Pancreas (tissue), 10 donors: Measurements from ENCODE around the gene MSH2. TPM values are rescaled to one million over a fixed set of nuclear protein-coding genes. Genes with fewer than 3 reads are reported as not detected.

Experiments
- ATAC-seq, 4 donors: fragments of 200-7000 bp; cut with Tn5 transposase; one replicate each; pipeline versions ENCODE4 v1.8.0 to v1.9.1; 2020; ENCODE audit warnings: mild to moderate bottlenecking in 4 of 4, moderate library complexity in 4 of 4
- DNase-seq, 6 donors: peaks; one replicate each; pipeline ENCODE4 v3.0.0-alpha.2; 2020
- FAIRE-seq: peaks from 2 replicates; lab custom pipeline; 2012; peaks lifted over from hg19 to GRCh38; lab: Jason Lieb, UNC
- H3K27ac ChIP-seq, 4 donors: fragments of 200-600 bp; sonication (generic); 1 replicate in 3 of 4; 2 replicates in 1 of 4; pipeline versions ENCODE4 v1.5.0 to v1.8.0; 2020
- H3K27me3 ChIP-seq, 4 donors: fragments of 200-600 bp; one replicate each; pipeline ENCODE4 v1.8.0; 2021
- H3K36me3 ChIP-seq, 3 donors: fragments of 200-600 bp; sonication (generic) in 1 of 3; one replicate each; pipeline versions ENCODE4 v1.5.0 to v1.8.0; 2020 to 2021
- H3K4me1 ChIP-seq, 3 donors: fragments of 200-600 bp; one replicate each; pipeline ENCODE4 v1.8.0; 2021
- H3K4me3 ChIP-seq, 4 donors: fragments of 200-600 bp; sonication (generic) in 2 of 4; one replicate each; pipeline versions ENCODE4 v1.5.0 to v1.8.0; 2020 to 2021
- H3K9me3 ChIP-seq, 4 donors: fragments of 200-600 bp; one replicate each; pipeline ENCODE4 v1.8.0; 2021
- WGBS, 2 donors: extraction: QIAGEN DNeasy Blood & Tissue Kit; methylation state at CpG; one replicate each; pipeline ENCODE4 v1.1.7; 2013; 5-methylcytosine and 5-hydroxymethylcytosine counted together
- intact Hi-C, 3 donors: fragments of 100-400 bp; cut with DNase I; formaldehyde crosslinking; loops; one replicate each; pipeline versions ENCODE4 v1.11.1 to v1.14.2; 2022
- polyA plus RNA-seq, 2 donors: library from polyadenylated mRNA; stranded (reverse); fragments of 200-250 nt; gene quantifications; one replicate each; pipeline ENCODE4 v1.2.3, GENCODE V29; 2013
- total RNA-seq, 6 donors: library from RNA; stranded (reverse); fragmentation: NEBNext Ultra II Directional in 4 of 6; extraction: Animal tissue kit (Norgen Biotek cat#: 25700) in 4 of 6; gene quantifications; one replicate each; pipeline versions ENCODE4 v1.2.1 to v1.2.4, GENCODE V29; 2021 to 2023
- TF ChIP-seq, protein P1 (sequence below), 4 donors: fragments of 200-600 bp; sonication (generic) in 3 of 4; IDR thresholded peaks; one replicate each; pipeline versions ENCODE4 v1.5.0 to v1.8.0; 2021; ENCODE audit warnings: antibody characterized with exemption in 4 of 4
- donor health status: healthy with polysubstance abuse.
- donor health status: DM: no; HTN: no; CAD: no; lungs with moderate emphysema.
- donor health status: DM: no; HTN: no; CAD: no.
- donor health status: control.
- donor health status: control.
- donor health status: Bipolar disorder and iron deficiency.
- donor health status: DM: yes; HTN: yes; CAD: no.
- donor health status: DM: no; HTN: no; CAD: no.
- donor health status: DM: no; HTN: no; CAD: no.
- donor health status: DM: yes; HTN: yes; CAD: no.

The MSH2 gene
- total and polyA plus RNA-seq, 8 donors, result 3.3 to 10.3 (median 7.3) TPM

DNA sequence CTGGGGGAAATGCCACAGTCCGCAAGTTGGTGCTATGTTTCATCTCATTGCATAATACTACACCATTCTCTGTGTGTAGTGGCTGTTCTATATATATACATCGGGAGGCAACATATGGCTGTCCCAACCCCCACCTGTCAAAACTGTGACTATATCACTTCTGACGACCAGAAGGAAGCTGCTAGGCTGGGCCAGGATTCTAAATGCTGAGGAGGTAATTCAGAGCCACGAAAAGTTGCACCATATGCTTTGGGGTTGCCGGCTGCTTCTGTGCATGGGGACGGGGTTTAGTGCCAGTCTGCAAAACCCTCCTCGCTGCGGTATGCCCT, 117.3 kb downstream of the MSH2 start:
- Histone ChIP-seq H3K4me3 (peak overlapping the region in 1 of 4 donors; percentile 52), H3K27ac (no peak overlapping the region), H3K9me3 (no peaks in the 10 kb centered on the region), H3K4me1 (no peaks in the 10 kb centered on the region), H3K27me3 (no peaks in the 10 kb centered on the region), H3K36me3 (no peaks in the 10 kb centered on the region)
- FAIRE-seq (no peak), ATAC-seq (no peak), DNase-seq (no peak)
- 57 to 62% methylated on average over 8 of the region's 8 CpGs for WGBS, 2 donors
- intact Hi-C loops, result no loop called here
- TF ChIP-seq, protein P1, sequence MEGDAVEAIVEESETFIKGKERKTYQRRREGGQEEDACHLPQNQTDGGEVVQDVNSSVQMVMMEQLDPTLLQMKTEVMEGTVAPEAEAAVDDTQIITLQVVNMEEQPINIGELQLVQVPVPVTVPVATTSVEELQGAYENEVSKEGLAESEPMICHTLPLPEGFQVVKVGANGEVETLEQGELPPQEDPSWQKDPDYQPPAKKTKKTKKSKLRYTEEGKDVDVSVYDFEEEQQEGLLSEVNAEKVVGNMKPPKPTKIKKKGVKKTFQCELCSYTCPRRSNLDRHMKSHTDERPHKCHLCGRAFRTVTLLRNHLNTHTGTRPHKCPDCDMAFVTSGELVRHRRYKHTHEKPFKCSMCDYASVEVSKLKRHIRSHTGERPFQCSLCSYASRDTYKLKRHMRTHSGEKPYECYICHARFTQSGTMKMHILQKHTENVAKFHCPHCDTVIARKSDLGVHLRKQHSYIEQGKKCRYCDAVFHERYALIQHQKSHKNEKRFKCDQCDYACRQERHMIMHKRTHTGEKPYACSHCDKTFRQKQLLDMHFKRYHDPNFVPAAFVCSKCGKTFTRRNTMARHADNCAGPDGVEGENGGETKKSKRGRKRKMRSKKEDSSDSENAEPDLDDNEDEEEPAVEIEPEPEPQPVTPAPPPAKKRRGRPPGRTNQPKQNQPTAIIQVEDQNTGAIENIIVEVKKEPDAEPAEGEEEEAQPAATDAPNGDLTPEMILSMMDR (IDR thresholded peaks at IDR 0.05), result no peak

DNA sequence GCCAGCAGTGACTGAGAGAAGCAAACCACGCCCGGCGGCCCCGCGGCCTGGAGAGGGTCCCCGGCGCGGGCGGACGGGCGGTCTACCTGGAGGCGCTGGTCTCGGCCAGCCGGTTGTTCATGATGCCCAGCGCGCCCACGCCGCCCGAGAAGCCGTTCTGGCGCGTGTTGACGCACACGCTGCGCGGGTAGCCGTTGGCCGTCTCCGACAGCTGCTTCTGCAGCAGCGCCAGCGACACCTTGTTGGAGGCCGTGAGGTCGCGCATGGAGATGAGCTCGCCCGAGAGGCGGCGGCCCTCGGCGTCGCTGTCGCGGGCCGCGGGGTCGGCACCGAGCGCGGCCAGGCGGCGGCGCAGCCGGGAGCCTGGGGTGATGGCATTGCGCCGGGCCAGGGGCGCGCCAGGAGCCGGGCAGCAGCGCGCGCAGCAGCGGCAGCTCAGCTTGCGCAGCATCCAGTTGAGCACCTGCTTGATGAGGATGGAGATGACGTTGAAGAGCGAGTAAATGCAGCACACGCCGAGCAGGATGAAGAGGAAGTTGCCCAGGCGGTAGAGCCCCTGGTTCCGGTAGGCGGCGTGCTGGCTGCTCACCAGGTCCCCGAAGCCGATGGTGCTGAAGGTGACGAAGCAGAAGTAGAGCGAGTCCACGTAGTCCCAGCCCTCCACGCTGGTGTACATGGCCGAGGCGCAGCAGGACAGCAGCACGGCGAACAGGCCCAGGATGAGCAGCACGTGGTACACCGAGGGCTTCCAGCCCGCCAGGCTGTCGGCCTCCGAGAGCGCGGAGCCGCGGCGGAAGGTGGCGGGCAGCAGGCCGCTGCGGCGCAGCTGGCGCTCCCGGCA, 118.1 kb downstream of the MSH2 start:
- Histone ChIP-seq H3K4me3 (peak overlapping the region; percentile 12 to 52 (median 30)), H3K27ac (no peak overlapping the region), H3K9me3 (no peaks in the 10 kb centered on the region), H3K36me3 (no peaks in the 10 kb centered on the region), H3K4me1 (no peaks in the 10 kb centered on the region), H3K27me3 (no peaks in the 10 kb centered on the region)
- peak; percentile 29 to 78 (median 53) for DNase-seq
- FAIRE-seq, result no peak
- ATAC-seq, result peak; percentile 64 to 90 (median 84)
- TF ChIP-seq, protein P1 (IDR thresholded peaks at IDR 0.05), result no peak
- WGBS, 2 donors, result 2% methylated on average over 92 to 97 of the region's 97 CpGs
- intact Hi-C loops, result no loop called here

DNA sequence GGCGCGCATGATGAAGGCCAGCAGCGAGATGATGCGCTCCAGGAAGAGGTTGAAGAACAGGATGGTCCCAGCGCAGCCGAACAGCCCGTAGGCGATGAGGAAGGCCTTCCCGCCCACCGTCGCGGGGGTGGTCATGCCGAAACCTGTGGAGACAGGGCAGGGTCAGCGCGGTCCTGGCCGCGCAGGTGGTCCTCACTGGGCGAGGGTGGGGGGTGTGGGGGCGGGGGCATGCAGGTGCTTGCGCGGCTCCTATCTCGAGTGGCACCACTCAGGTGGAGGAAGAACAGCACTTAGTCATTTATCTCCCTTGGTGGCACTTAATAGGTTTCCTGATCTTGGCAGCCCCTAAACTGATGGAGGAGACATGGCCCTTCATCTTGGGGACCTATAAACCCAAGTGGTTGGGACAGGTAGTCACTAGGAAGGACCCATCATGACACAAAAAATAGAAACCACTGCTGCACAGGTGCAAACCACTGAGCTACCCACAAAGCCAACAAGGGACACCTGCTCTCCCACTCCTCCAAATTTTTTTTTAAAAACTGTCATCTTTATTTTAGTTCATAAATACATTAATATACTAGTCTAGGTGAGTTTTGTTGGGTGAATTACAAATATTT, 118.8 kb downstream of the MSH2 start:
- WGBS, 2 donors, result 11 to 21% methylated on average over 15 to 22 of the region's 22 CpGs
- ATAC-seq, result no peak
- TF ChIP-seq, protein P1 (IDR thresholded peaks at IDR 0.05), result no peak
- Histone ChIP-seq H3K9me3 (no peaks in the 10 kb centered on the region), H3K27ac (no peak overlapping the region), H3K36me3 (no peaks in the 10 kb centered on the region), H3K4me1 (no peaks in the 10 kb centered on the region), H3K4me3 (peak overlapping the region in 2 of 4 donors; percentile 29 to 52), H3K27me3 (no peaks in the 10 kb centered on the region)
- no peak for DNase-seq
- FAIRE-seq, result no peak
- intact Hi-C loops, result no loop called here

DNA sequence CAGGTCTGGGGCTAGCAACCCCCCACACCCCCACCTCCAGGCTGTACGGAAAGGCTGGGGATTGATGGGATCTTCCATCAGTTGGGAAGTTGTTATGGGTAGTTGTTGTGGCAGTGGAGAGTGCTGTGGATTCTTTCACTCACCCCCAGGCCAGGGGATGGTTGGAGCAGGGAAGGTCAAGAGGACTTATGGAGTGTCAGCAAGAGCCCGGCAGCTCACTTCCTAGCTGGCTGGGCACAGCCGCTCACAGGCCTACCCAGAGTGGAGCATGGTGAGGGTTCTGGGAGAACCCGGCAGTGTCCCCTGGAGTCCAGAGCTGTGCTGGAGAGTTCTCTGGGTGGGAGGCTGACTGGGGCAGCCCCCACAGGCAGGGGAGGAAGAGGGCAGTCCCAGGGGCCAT, 122.2 kb downstream of the MSH2 start:
- 95 to 97% methylated on average over 4 of the region's 4 CpGs for WGBS, 2 donors

More for the DNA sequence above, 122.2 kb downstream of the MSH2 start:
- intact Hi-C loops, result no loop called here
- Histone ChIP-seq H3K4me3 (no peak overlapping the region), H3K27ac (no peak overlapping the region), H3K9me3 (no peaks in the 10 kb centered on the region), H3K36me3 (no peaks in the 10 kb centered on the region), H3K4me1 (no peaks in the 10 kb centered on the region), H3K27me3 (no peaks in the 10 kb centered on the region)
- DNase-seq (no peak), FAIRE-seq (no peak), ATAC-seq (no peak)
- TF ChIP-seq, protein P1 (IDR thresholded peaks at IDR 0.05), result no peak
